HG03103 (cell line): ENCODE results near the gene VDAC1.

Experiments
- ATAC-seq: cut with Tn5 transposase; IDR thresholded peaks from one replicate; pipeline ENCODE4 v1.9.1; 2021; ENCODE audit warnings: low read depth; ENCODE audit not compliant: unreplicated experiment

The VDAC1 gene

GRCh38 chr5:133930061-133930812, 74.5 kb downstream of the VDAC1 start:
- ATAC-seq = no peak

- ATAC-seq = no peak
Observed at GRCh38 chr5:133928587-133929393, 76.0 kb downstream of the VDAC1 start.

GRCh38 chr5:133927300-133928180, 77.2 kb downstream of the VDAC1 start:
- ATAC-seq = no peak

GRCh38 chr5:133926489-133927299, 78.1 kb downstream of the VDAC1 start:
- no peak for ATAC-seq

- ATAC-seq = no peak
Observed at GRCh38 chr5:133925866-133926488, 78.8 kb downstream of the VDAC1 start.

- no peak for ATAC-seq
Observed at GRCh38 chr5:133925269-133925668, 79.5 kb downstream of the VDAC1 start.

- no peak for ATAC-seq
Observed at GRCh38 chr5:133924221-133924920, 80.4 kb downstream of the VDAC1 start.

- ATAC-seq = no peak
Observed at GRCh38 chr5:133921979-133922378, 82.8 kb downstream of the VDAC1 start.
